Central memory CD8-positive, alpha-beta T cell (primary cell): Measurements from ENCODE around the gene ATP5PO.

Experiments
- ATAC-seq: fragments of 150-1000 bp; cut with Tn5 transposase; replicated peaks from 2 replicates; pipeline ENCODE4 v1.10.0; 2022; ENCODE audit warnings: mild to moderate bottlenecking, moderate FRiP score, moderate number of reproducible peaks; ENCODE audit not compliant: poor library complexity, severe bottlenecking; ENCODE audit errors: extremely low read depth
- DNase-seq, 2 donors: peaks; one replicate each; pipeline ENCODE4 v3.0.0; 2021; ENCODE audit warnings: low spot score in 2 of 2
- H3K27ac Mint-ChIP-seq: one replicate; pipeline ENCODE4 v1.8.0; 2022; ENCODE audit warnings: low read depth, mild to moderate bottlenecking, moderate library complexity, mixed read lengths
- H3K27me3 Mint-ChIP-seq: one replicate; pipeline ENCODE4 v1.8.0; 2022; ENCODE audit warnings: mixed read lengths
- H3K36me3 Mint-ChIP-seq: one replicate; pipeline ENCODE4 v1.8.0; 2022; ENCODE audit warnings: mild to moderate bottlenecking, moderate library complexity, mixed read lengths; ENCODE audit not compliant: insufficient read depth
- H3K4me1 Mint-ChIP-seq: one replicate; pipeline ENCODE4 v1.8.0; 2022; ENCODE audit warnings: mixed read lengths
- H3K4me3 Mint-ChIP-seq: one replicate; pipeline ENCODE4 v1.8.0; 2022; ENCODE audit warnings: mild to moderate bottlenecking, moderate library complexity, mixed read lengths
- H3K9me3 Mint-ChIP-seq: one replicate; pipeline ENCODE4 v1.8.0; 2022; ENCODE audit warnings: mixed read lengths

The ATP5PO gene

DNA sequence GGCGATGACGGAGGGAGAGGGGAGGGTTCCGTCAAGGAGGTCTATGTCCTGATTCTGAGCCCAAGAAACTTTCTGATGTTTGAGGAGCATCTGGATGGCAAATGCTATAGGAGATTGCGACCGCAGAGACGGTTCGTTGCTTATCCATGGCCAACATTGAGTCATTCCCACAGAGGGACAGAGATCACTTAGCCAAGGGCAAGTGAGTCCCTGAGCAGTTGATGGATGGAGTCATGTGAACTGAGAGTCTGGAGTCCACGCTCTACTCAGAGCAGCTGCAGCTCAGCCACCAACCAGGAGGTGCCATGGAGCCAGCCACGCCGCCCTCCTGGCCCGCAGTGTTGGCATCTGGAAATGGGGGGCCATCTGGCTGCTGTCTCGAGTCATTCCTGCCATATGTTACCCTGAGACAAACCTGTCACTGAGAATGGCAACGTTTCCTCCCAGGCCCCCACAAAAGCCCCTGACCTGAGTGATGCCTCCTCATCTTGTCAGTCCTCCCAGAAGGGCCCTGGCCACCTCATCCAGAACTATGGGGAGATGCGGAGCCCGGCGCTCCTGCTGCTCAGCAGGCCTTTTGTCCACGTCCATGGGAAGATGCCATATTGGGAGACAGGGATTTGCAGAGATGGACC lies 58.6 kb downstream of the ATP5PO start:
- no peak overlapping the region for H3K27ac Mint-ChIP-seq

DNA sequence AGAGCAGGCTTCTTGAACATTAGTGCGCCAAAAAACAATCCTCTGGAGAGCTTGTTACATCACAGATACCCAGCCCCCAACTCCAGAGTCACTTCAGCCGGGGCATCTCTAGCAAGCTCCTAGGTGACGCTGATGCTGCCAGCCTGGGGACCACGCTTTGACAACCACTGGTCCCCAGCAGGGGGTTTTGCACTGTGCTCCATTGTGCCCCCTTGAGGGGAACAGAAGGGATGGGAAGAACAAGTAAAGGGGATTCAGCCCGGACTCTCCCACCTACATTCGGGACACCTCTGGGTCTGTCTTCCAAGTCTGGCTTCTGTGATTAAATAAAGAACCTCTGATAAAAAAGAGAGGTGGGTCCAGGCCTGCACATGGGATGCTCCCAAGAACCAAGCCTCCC lies 60.4 kb downstream of the ATP5PO start:
- H3K27me3 Mint-ChIP-seq = peaks cover 39% of the 10 kb centered on the region
- H3K36me3 Mint-ChIP-seq = no peaks in the 10 kb centered on the region
- no peaks in the 10 kb centered on the region for H3K4me1 Mint-ChIP-seq
- DNase-seq (no peak), ATAC-seq (no peak)
- no peak overlapping the region for H3K4me3 Mint-ChIP-seq
- H3K27ac Mint-ChIP-seq = no peak overlapping the region
- no peaks in the 10 kb centered on the region for H3K9me3 Mint-ChIP-seq

More for the DNA sequence above, 58.6 kb downstream of the ATP5PO start:
- H3K9me3 Mint-ChIP-seq = no peaks in the 10 kb centered on the region
- H3K27me3 Mint-ChIP-seq = peaks cover 34% of the 10 kb centered on the region
- no peak for DNase-seq
- H3K4me3 Mint-ChIP-seq = no peak overlapping the region
- H3K4me1 Mint-ChIP-seq = no peaks in the 10 kb centered on the region
- ATAC-seq = no peak
- no peaks in the 10 kb centered on the region for H3K36me3 Mint-ChIP-seq

DNA sequence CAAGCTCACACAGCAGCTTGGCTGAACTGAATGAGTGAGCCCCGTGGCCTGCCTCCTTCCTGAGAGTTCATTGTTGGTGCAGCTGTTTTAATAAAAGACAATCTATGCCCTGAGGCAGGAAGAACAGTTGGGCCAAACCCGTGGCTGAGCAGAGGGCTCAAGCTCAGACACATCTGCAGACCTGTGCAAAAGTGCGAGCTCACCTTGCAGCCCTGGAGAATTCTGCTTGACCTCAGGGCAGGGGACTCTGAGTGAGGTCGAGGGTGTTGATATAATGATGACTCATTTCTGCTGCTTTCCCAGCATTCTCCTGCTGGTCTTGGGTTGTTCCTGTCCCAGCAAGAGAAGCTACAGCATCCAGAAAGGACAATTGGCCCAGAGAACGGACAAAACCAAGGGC lies 61.0 kb downstream of the ATP5PO start:
- ATAC-seq (no peak), DNase-seq (no peak)
- H3K27ac Mint-ChIP-seq = no peak overlapping the region
- H3K4me1 Mint-ChIP-seq = no peaks in the 10 kb centered on the region
- H3K9me3 Mint-ChIP-seq = no peaks in the 10 kb centered on the region
- H3K36me3 Mint-ChIP-seq = no peaks in the 10 kb centered on the region
- peaks cover 37% of the 10 kb centered on the region for H3K27me3 Mint-ChIP-seq
- H3K4me3 Mint-ChIP-seq = no peak overlapping the region
